Neuronal stem cell (in vitro differentiated cells): ENCODE measurements around the gene KLHL24.
"Not testable (repeated sequence)": the region's sequence is repeated elsewhere in the genome, so short reads cannot be mapped to it uniquely, and the experiment has no call there.

Experiments
- DNase-seq: peaks from one replicate; pipeline ENCODE4 v3.0.0-alpha.2; 2013; ENCODE audit warnings: low spot score
- H2AFZ ChIP-seq: one replicate; pipeline ENCODE4 v1.6.1; 2013; ENCODE audit warnings: mild to moderate bottlenecking, low read length, inconsistent platforms
- H2AK5ac ChIP-seq: 2 replicates; pipeline ENCODE4 v1.6.1; 2013; ENCODE audit warnings: low read depth, mild to moderate bottlenecking, inconsistent platforms, low read length, moderate library complexity, mixed read lengths
- H2BK120ac ChIP-seq: 2 replicates; pipeline ENCODE4 v1.6.1; 2013; ENCODE audit warnings: low read depth, mild to moderate bottlenecking, inconsistent platforms, low read length, moderate library complexity, mixed read lengths
- H2BK12ac ChIP-seq: one replicate; pipeline ENCODE4 v1.6.1; 2013; ENCODE audit warnings: low read length, inconsistent platforms
- H2BK15ac ChIP-seq: 2 replicates; pipeline ENCODE4 v1.6.1; 2013; ENCODE audit warnings: mild to moderate bottlenecking, low read length, inconsistent platforms, mixed read lengths
- H2BK5ac ChIP-seq: one replicate; pipeline ENCODE4 v1.6.1; 2013; ENCODE audit warnings: inconsistent platforms, mild to moderate bottlenecking, low read length, moderate library complexity
- H3K14ac ChIP-seq: one replicate; pipeline ENCODE4 v1.6.1; 2013; ENCODE audit warnings: low read length, inconsistent platforms
- H3K18ac ChIP-seq: 2 replicates; pipeline ENCODE4 v1.6.1; 2013; ENCODE audit warnings: low read length, inconsistent platforms
- H3K23ac ChIP-seq: 2 replicates; pipeline ENCODE4 v1.6.1; 2013; ENCODE audit warnings: low read depth, mild to moderate bottlenecking, mixed read lengths, low read length, inconsistent platforms; ENCODE audit not compliant: poor library complexity
- H3K27ac ChIP-seq: replicated peaks from 3 replicates; pipeline ENCODE4 v1.5.1; 2013; ENCODE audit warnings: low read length, inconsistent platforms
- H3K27me3 ChIP-seq, 3 experiments: 2 replicates each; pipeline ENCODE4 v1.6.1; 2013; ENCODE audit warnings: low read length in 3 of 3, mild to moderate bottlenecking in 2 of 3, inconsistent platforms in 1 of 3, low read depth in 1 of 3, mixed read lengths in 1 of 3, moderate library complexity in 1 of 3; ENCODE audit not compliant: control insufficient read depth in 3 of 3, insufficient read depth in 3 of 3
- H3K36me3 ChIP-seq, 2 donors: replicated peaks in 1 of 2; 2 replicates each; pipeline ENCODE4 v1.6.1; 2013; ENCODE audit warnings: low read length in 2 of 2; ENCODE audit not compliant: control insufficient read depth in 2 of 2, insufficient read depth in 2 of 2
- H3K4ac ChIP-seq: 2 replicates; pipeline ENCODE4 v1.6.1; 2013; ENCODE audit warnings: inconsistent platforms, mild to moderate bottlenecking, low read length, moderate library complexity
- H3K4me1 ChIP-seq, 2 donors: 1 replicate in 1 of 2; 2 replicates in 1 of 2; pipeline ENCODE4 v1.6.1; 2013; ENCODE audit warnings: low read length in 2 of 2, low read depth in 1 of 2; ENCODE audit not compliant: control insufficient read depth in 2 of 2, insufficient read depth in 1 of 2
- H3K4me2 ChIP-seq: one replicate; pipeline ENCODE4 v1.6.1; 2013; ENCODE audit warnings: mild to moderate bottlenecking, low read length, inconsistent platforms; ENCODE audit not compliant: insufficient read depth, poor library complexity, severe bottlenecking
- H3K4me3 ChIP-seq, 2 donors: 2 replicates each; pipeline ENCODE4 v1.5.1; 2013; ENCODE audit warnings: low read length in 2 of 2, mild to moderate bottlenecking in 2 of 2, inconsistent platforms in 1 of 2, moderate library complexity in 1 of 2
- H3K79me1 ChIP-seq: one replicate; pipeline ENCODE4 v1.6.1; 2013; ENCODE audit warnings: low read depth, mild to moderate bottlenecking, inconsistent platforms, low read length, moderate library complexity
- H3K9ac ChIP-seq: one replicate; pipeline ENCODE4 v1.6.1; 2013; ENCODE audit warnings: mild to moderate bottlenecking, low read depth, low read length, inconsistent platforms; ENCODE audit not compliant: poor library complexity
- H3K9me3 ChIP-seq, 2 donors: replicated peaks in 1 of 2; 2 replicates each; pipeline versions ENCODE3 to v1.6.1; 2013; ENCODE audit warnings: low read length in 2 of 2, mild to moderate bottlenecking in 2 of 2, inconsistent platforms in 1 of 2, low read depth in 1 of 2, mixed read lengths in 1 of 2, moderate library complexity in 1 of 2; ENCODE audit not compliant: control insufficient read depth in 2 of 2, insufficient read depth in 1 of 2
- H4K8ac ChIP-seq: one replicate; pipeline ENCODE4 v1.6.1; 2013; ENCODE audit warnings: low read depth, mild to moderate bottlenecking, inconsistent platforms, low read length, moderate library complexity
- H4K91ac ChIP-seq: one replicate; pipeline ENCODE4 v1.6.1; 2013; ENCODE audit warnings: low read length, low read depth, mild to moderate bottlenecking, inconsistent platforms; ENCODE audit not compliant: poor library complexity
- WGBS, 2 donors: extraction: QIAGEN DNeasy Blood & Tissue Kit; methylation state at CpG; one replicate each; pipeline ENCODE4 v1.1.7; 2013; ENCODE audit warnings: missing lambda C conversion rate in 2 of 2, mixed read lengths in 1 of 2; ENCODE audit not compliant: insufficient read length in 2 of 2, insufficient replicate concordance in 1 of 2; ENCODE audit errors: extremely low coverage in 2 of 2; 5-methylcytosine and 5-hydroxymethylcytosine counted together

The KLHL24 gene

DNA sequence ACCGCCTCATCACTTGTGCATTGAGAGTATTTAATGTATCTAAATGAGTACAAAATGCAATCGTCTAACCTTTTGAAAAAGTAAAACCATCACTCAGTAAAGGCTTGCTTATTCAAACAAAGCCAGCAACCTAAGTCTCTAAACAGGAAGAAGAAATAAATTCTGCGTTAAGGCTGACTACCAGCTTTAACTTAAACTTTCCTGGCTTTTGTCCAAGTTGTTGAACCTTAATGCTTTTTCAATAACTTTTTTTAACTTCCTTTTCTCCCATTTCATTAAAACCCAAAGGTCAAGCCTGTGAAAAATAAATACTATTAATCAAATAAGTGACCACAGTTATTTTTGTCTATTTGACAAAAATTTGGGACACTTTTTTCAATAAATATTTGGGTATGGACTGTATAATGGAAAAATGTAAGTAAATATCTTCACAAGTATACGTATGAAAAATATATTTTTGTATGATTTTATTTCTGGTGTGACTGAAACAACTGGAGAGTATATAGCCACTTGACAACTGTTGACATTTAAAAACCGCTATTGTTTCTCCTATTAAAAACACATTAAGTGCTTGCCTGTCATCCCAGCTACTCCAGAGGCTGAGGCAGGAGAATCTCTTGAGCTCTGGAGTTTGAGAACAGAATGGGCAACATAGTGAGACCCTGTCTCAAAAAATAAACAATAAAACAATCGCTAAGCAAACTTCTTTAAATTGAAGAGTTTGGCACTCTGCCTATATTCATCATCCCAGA, 2.9 kb downstream of the KLHL24 start:
- H2BK120ac ChIP-seq: no peak overlapping the region
- WGBS, 2 donors: no CpG with 5 or more reads among the region's 6 CpGs
- H3K9ac ChIP-seq: no peak overlapping the region
- H2BK12ac ChIP-seq: no peak overlapping the region
- H3K23ac ChIP-seq: no peak overlapping the region
- no peaks in the 10 kb centered on the region for H3K27me3 ChIP-seq
- peaks cover 4% of the 10 kb centered on the region for H3K79me1 ChIP-seq
- no peak overlapping the region for H2AFZ ChIP-seq
- no peak overlapping the region for H3K27ac ChIP-seq
- no peak overlapping the region for H3K4ac ChIP-seq
- no peak overlapping the region for H2BK15ac ChIP-seq
- H3K36me3 ChIP-seq: no peaks in the 10 kb centered on the region
- H3K4me1 ChIP-seq: peaks cover 2 to 3% of the 10 kb centered on the region in 2 donors
- no peak overlapping the region for H3K18ac ChIP-seq
- no peak overlapping the region for H2BK5ac ChIP-seq
- no peak for DNase-seq
- H3K9me3 ChIP-seq: no peaks in the 10 kb centered on the region
- no peak overlapping the region for H3K4me2 ChIP-seq
- H3K4me3 ChIP-seq: no peak overlapping the region
- H2AK5ac ChIP-seq: no peak overlapping the region
- H3K14ac ChIP-seq: no peak overlapping the region
- H4K91ac ChIP-seq: no peak overlapping the region
- H4K8ac ChIP-seq: no peak overlapping the region

DNA sequence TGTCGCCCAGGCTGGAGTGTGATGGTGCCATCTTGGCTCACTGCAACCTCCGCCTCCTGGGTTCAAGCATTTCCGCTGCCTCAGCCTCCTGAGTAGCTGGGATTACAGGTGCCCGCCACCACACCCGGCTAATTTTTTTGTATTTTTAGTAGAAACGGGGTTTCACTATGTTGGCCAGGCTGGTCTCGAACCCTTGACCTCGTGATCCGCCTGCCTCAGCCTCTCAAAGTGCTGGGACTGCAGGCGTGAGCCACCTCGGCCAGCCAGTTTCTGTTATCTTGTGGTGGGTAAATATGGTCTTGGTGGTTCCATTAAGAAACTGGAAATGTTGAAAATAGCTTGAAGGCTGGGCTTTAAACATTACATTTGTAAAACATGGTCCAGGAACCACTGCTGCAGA, 5.2 kb downstream of the KLHL24 start:
- not testable (repeated sequence) for H2BK120ac ChIP-seq, H3K4ac ChIP-seq, H4K91ac ChIP-seq, H3K18ac ChIP-seq, H2AFZ ChIP-seq, H3K79me1 ChIP-seq, H3K27ac ChIP-seq, H3K27me3 ChIP-seq, H3K9me3 ChIP-seq, H3K4me1 ChIP-seq, H3K4me3 ChIP-seq, H3K23ac ChIP-seq, H3K9ac ChIP-seq, H2BK12ac ChIP-seq, H3K14ac ChIP-seq, H2BK5ac ChIP-seq, H3K4me2 ChIP-seq, DNase-seq, H2AK5ac ChIP-seq, H2BK15ac ChIP-seq, H4K8ac ChIP-seq
- WGBS, 2 donors: no CpG with 5 or more reads among the region's 11 CpGs
- peaks cover 0 to 13% of the 10 kb centered on the region in 2 donors for H3K36me3 ChIP-seq

GRCh38 chr3:183641882-183642281, 6.5 kb downstream of the KLHL24 start:
- Histone ChIP-seq H3K4me3 (no peak overlapping the region), H3K79me1 (peaks cover under 1% of the 10 kb centered on the region), H2AFZ (no peak overlapping the region), H3K4me1 (peaks cover 2 to 3% of the 10 kb centered on the region in 2 donors), H3K9me3 (no peaks in the 10 kb centered on the region), H2BK12ac (no peak overlapping the region), H2BK15ac (no peak overlapping the region), H2BK120ac (no peak overlapping the region), H3K4ac (no peak overlapping the region), H3K14ac (no peak overlapping the region), H3K4me2 (no peak overlapping the region), H4K91ac (no peak overlapping the region), H3K23ac (no peak overlapping the region), H3K9ac (no peak overlapping the region), H3K27me3 (no peaks in the 10 kb centered on the region), H4K8ac (no peak overlapping the region), H3K36me3 (peaks cover 0 to 16% of the 10 kb centered on the region in 2 donors), H3K18ac (no peak overlapping the region), H3K27ac (no peak overlapping the region), H2AK5ac (no peak overlapping the region), H2BK5ac (no peak overlapping the region)
- no CpG with 5 or more reads among the region's 2 CpGs for WGBS, 2 donors
- DNase-seq: no peak

DNA sequence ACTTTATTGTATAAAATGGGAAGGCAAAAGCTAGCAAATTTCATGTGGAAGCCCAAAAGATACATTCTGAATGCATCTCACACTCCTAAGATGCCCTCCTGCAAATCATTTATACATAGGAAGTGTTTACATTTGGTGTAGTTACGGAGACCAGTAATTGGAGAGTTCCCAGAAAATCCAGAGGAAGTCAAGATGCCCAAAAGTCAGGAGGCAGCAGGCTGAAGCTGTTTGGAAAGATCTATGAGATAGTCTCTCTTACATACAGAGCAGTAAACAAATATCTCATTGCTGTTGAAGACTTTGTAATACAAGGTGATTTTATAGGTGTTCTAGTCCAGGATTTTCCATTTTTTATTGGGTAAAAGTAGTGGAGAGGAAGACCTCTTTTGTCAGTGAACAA, 8.8 kb downstream of the KLHL24 start:
- no peak overlapping the region for H3K27ac ChIP-seq
- no peaks in the 10 kb centered on the region for H3K9me3 ChIP-seq
- H2BK5ac ChIP-seq: no peak overlapping the region
- H4K91ac ChIP-seq: no peak overlapping the region
- no peak overlapping the region for H2BK120ac ChIP-seq
- no peaks in the 10 kb centered on the region for H3K27me3 ChIP-seq
- no peak overlapping the region for H3K4me2 ChIP-seq
- H2BK15ac ChIP-seq: no peak overlapping the region
- H4K8ac ChIP-seq: no peak overlapping the region
- no peak overlapping the region for H3K14ac ChIP-seq
- H3K18ac ChIP-seq: no peak overlapping the region
- no peak overlapping the region for H3K23ac ChIP-seq
- no peak overlapping the region for H2AK5ac ChIP-seq
- no peaks in the 10 kb centered on the region for H3K4me1 ChIP-seq
- no peak overlapping the region for H3K4me3 ChIP-seq
- no CpG with 5 or more reads among the region's 1 CpG for WGBS, 2 donors
- no peaks in the 10 kb centered on the region for H3K79me1 ChIP-seq
- no peak for DNase-seq
- H2AFZ ChIP-seq: no peak overlapping the region
- H3K4ac ChIP-seq: no peak overlapping the region
- peaks cover 0 to 16% of the 10 kb centered on the region in 2 donors for H3K36me3 ChIP-seq
- H3K9ac ChIP-seq: no peak overlapping the region
- H2BK12ac ChIP-seq: no peak overlapping the region
